Keratinocyte (primary cell): Measurements from ENCODE around the gene DMD. TPM values are rescaled to one million over a fixed set of nuclear protein-coding genes. Genes with fewer than 3 reads are reported as not detected.

Experiments
- DNase-seq: peaks from one replicate; pipeline ENCODE4 v3.0.0-alpha.2; 2011; ENCODE audit warnings: low read depth, missing footprints, low spot score
- FAIRE-seq: peaks from 2 replicates; lab custom pipeline; 2011; peaks lifted over from hg19 to GRCh38; lab: Jason Lieb, UNC
- H2AFZ ChIP-seq: 2 replicates; pipeline ENCODE4 v1.6.0; 2012; ENCODE audit warnings: low read length, control low read depth, inconsistent platforms; ENCODE audit not compliant: control insufficient read depth
- H3K27ac ChIP-seq: 2 replicates; pipeline ENCODE4 v1.5.1; 2011; ENCODE audit warnings: low read length; ENCODE audit not compliant: control insufficient read depth, insufficient read depth
- H3K27me3 ChIP-seq: 3 replicates; pipeline ENCODE4 v1.6.0; 2011; ENCODE audit warnings: low read length; ENCODE audit not compliant: control insufficient read depth, insufficient read depth; ENCODE audit errors: extremely low read depth
- H3K36me3 ChIP-seq, 2 experiments: 2 replicates in 1 of 2; 3 replicates in 1 of 2; pipeline ENCODE4 v1.5.1; 2011; ENCODE audit warnings: low read length in 2 of 2, mild to moderate bottlenecking in 1 of 2; ENCODE audit not compliant: control insufficient read depth in 2 of 2, insufficient read depth in 2 of 2; ENCODE audit errors: extremely low read depth in 1 of 2
- H3K4me1 ChIP-seq: 3 replicates; pipeline ENCODE4 v1.5.1; 2011; ENCODE audit warnings: low read length; ENCODE audit not compliant: control insufficient read depth, insufficient read depth; ENCODE audit errors: extremely low read depth
- H3K4me2 ChIP-seq: 3 replicates; pipeline ENCODE4 v1.6.0; 2011; ENCODE audit warnings: low read depth, low read length; ENCODE audit not compliant: control insufficient read depth, insufficient read depth; ENCODE audit errors: extremely low read depth
- H3K4me3 ChIP-seq, 3 experiments: fragments of 200-600 bp in 1 of 3; sonication (generic) in 1 of 3; 2 replicates in 2 of 3; 3 replicates in 1 of 3; pipeline ENCODE4 v1.5.1; 2011 to 2016; ENCODE audit warnings: low read length in 3 of 3, mild to moderate bottlenecking in 3 of 3, control low read depth in 2 of 3, inconsistent platforms in 1 of 3, low read depth in 1 of 3, mixed read lengths in 1 of 3, mixed run types in 1 of 3, moderate library complexity in 1 of 3; ENCODE audit not compliant: control insufficient read depth in 2 of 3, insufficient read depth in 2 of 3; ENCODE audit errors: extremely low read depth in 1 of 3
- H3K79me2 ChIP-seq: 2 replicates; pipeline ENCODE4 v1.6.0; 2012; ENCODE audit warnings: low read length; ENCODE audit not compliant: control insufficient read depth, insufficient read depth
- H3K9ac ChIP-seq: 3 replicates; pipeline ENCODE4 v1.6.0; 2011; ENCODE audit warnings: low read length; ENCODE audit not compliant: control insufficient read depth, insufficient read depth; ENCODE audit errors: extremely low read depth
- H3K9me1 ChIP-seq: 3 replicates; pipeline ENCODE4 v1.6.0; 2011; ENCODE audit warnings: low read length; ENCODE audit not compliant: control insufficient read depth, insufficient read depth; ENCODE audit errors: extremely low read depth
- H3K9me3 ChIP-seq: 2 replicates; pipeline ENCODE4 v1.5.1; 2012; ENCODE audit warnings: low read depth, low read length; ENCODE audit not compliant: control insufficient read depth
- H4K20me1 ChIP-seq: 3 replicates; pipeline ENCODE4 v1.6.0; 2011; ENCODE audit warnings: low read length; ENCODE audit not compliant: control insufficient read depth, insufficient read depth; ENCODE audit errors: extremely low read depth
- EZH2 ChIP-seq: IDR thresholded peaks from one replicate; pipeline ENCODE4 v1.6.1; 2012; ENCODE audit warnings: inconsistent platforms, mild to moderate bottlenecking, low read length, moderate library complexity
- dilution Hi-C: fragments of 300-500 bp; cut with MboI; formaldehyde crosslinking; loops from one replicate; pipeline ENCODE4 v1.7.0; 2020; ENCODE audit warnings: low sequenced_read_pairs; ENCODE audit not compliant: extremely low pct_ligation_motif_present
- polyA plus RNA-seq, 5 experiments: library from polyadenylated mRNA; depleted of rRNA in 3 of 5; stranded (reverse) in 3 of 5; stranded (forward) in 1 of 5; unstranded in 1 of 5; fragments of >200 nt; gene quantifications; 1 replicate in 1 of 5; 2 replicates in 3 of 5; 3 replicates in 1 of 5; pipeline versions ENCODE4 v1.2.1 to v1.2.3, GENCODE V29; 2011 to 2012; ENCODE audit warnings: missing spikeins in 2 of 5, low read depth in 1 of 5, low replicate concordance in 1 of 5
- TF ChIP-seq, protein P1 (sequence below), 3 experiments: IDR thresholded peaks in 1 of 3; conservative IDR thresholded peaks in 1 of 3; optimal IDR thresholded peaks in 1 of 3; 2 replicates in 2 of 3; 3 replicates in 1 of 3; pipeline versions ENCODE3 to v1.5.1; 2011; ENCODE audit warnings: low read length in 3 of 3, mild to moderate bottlenecking in 3 of 3, moderate library complexity in 2 of 3, control low read depth in 1 of 3, inconsistent platforms in 1 of 3; ENCODE audit not compliant: insufficient read depth in 2 of 3; ENCODE audit errors: extremely low read depth in 1 of 3

DMD gene
- polyA plus RNA-seq, 1 donor (not counting 4 experiments of a cell fraction or from before 2014, with no cell fraction given) = 8.9 TPM

DNA sequence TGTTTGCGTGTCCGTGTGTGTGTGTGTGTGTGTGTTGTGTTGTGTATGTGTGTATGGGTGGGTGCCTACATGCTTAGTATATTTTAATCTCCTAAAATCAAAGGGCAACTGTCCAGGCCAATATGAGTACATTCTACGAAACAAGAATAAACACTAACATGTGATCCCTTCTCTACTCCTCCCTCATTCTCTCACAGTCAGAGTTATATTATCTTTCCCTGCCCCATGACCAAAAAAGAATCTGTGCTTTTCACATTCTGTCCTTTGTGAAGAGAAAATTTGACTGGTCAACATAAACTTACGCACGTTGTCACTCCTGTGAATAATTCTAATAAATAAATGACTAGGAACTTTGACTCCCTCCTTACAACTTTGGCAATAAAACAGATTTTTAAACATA lies 532.9 kb downstream of the DMD start:
- Histone ChIP-seq H3K4me3 (no peak overlapping the region), H2AFZ (no peak overlapping the region), H3K4me2 (no peak overlapping the region), H3K9me1 (no peaks in the 10 kb centered on the region), H3K27ac (no peak overlapping the region), H3K27me3 (no peaks in the 10 kb centered on the region), H3K79me2 (no peaks in the 10 kb centered on the region), H4K20me1 (no peaks in the 10 kb centered on the region), H3K9ac (no peak overlapping the region), H3K9me3 (no peaks in the 10 kb centered on the region), H3K36me3 (no peaks in the 10 kb centered on the region), H3K4me1 (no peaks in the 10 kb centered on the region)
- DNase-seq = no peak
- FAIRE-seq = no peak
- TF ChIP-seq, protein P1, sequence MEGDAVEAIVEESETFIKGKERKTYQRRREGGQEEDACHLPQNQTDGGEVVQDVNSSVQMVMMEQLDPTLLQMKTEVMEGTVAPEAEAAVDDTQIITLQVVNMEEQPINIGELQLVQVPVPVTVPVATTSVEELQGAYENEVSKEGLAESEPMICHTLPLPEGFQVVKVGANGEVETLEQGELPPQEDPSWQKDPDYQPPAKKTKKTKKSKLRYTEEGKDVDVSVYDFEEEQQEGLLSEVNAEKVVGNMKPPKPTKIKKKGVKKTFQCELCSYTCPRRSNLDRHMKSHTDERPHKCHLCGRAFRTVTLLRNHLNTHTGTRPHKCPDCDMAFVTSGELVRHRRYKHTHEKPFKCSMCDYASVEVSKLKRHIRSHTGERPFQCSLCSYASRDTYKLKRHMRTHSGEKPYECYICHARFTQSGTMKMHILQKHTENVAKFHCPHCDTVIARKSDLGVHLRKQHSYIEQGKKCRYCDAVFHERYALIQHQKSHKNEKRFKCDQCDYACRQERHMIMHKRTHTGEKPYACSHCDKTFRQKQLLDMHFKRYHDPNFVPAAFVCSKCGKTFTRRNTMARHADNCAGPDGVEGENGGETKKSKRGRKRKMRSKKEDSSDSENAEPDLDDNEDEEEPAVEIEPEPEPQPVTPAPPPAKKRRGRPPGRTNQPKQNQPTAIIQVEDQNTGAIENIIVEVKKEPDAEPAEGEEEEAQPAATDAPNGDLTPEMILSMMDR (optimal IDR thresholded peaks at IDR 0.05 in 1 of 3, IDR thresholded peaks at IDR 0.05 in 1 of 3, conservative IDR thresholded peaks at IDR 0.05 in 1 of 3; ENCODE audit: extremely low read depth in 1 of 3, insufficient read depth in 2 of 3, low read length in 3 of 3) = no peak
- TF ChIP-seq EZH2 = no peak
- dilution Hi-C loops = no loop called here

DNA sequence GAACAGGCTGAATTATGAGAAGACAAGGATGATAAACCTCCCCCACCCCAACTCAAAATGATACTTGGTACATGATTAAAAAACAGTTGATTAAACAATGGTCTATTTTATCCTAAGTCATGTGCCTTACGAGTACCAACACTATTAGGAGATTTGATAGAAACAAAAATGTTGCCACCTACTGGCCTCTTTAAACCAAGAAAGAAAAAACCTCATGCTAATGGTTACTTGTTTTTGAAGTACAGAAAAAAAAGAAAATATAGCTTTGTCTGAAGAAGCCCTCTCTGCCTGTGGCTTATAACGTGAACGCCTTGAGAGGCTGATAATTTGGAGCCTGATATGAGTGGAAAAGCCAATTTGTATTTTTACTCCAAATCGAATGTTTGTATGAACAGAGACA lies 538.2 kb downstream of the DMD start:
- H3K27ac ChIP-seq = no peak overlapping the region
- DNase-seq = no peak
- no peaks in the 10 kb centered on the region for H3K79me2 ChIP-seq
- H3K9me1 ChIP-seq = no peaks in the 10 kb centered on the region
- no peaks in the 10 kb centered on the region for H3K9me3 ChIP-seq
- FAIRE-seq = no peak
- H3K4me1 ChIP-seq = no peaks in the 10 kb centered on the region
- no peak overlapping the region for H3K4me2 ChIP-seq
- H3K27me3 ChIP-seq = no peaks in the 10 kb centered on the region
- H3K9ac ChIP-seq = no peak overlapping the region
- no peak overlapping the region for H3K4me3 ChIP-seq
- dilution Hi-C loops = no loop called here
- no peak for TF ChIP-seq EZH2
- TF ChIP-seq, protein P1 (optimal IDR thresholded peaks at IDR 0.05 in 1 of 3, IDR thresholded peaks at IDR 0.05 in 1 of 3, conservative IDR thresholded peaks at IDR 0.05 in 1 of 3; ENCODE audit: extremely low read depth in 1 of 3, insufficient read depth in 2 of 3, low read length in 3 of 3) = no peak
- H3K36me3 ChIP-seq = no peaks in the 10 kb centered on the region
- no peak overlapping the region for H2AFZ ChIP-seq
- no peaks in the 10 kb centered on the region for H4K20me1 ChIP-seq
